MM.1S (cell line): ENCODE data around the gene STX1B.

ENCODE experiments used
- DNase-seq: peaks from one replicate; pipeline ENCODE4 v3.0.0-alpha.2; 2015
- H2AFZ ChIP-seq: fragments of 300-600 bp; sonication (generic); 2 replicates; pipeline ENCODE4 v1.6.0; 2016; ENCODE audit warnings: antibody characterized with exemption, low read length
- H3F3A ChIP-seq: fragments of 300-600 bp; sonication (generic); 2 replicates; pipeline ENCODE4 v1.6.1; 2016; ENCODE audit warnings: mild to moderate bottlenecking, antibody characterized with exemption, low read length, moderate library complexity, mixed read lengths; ENCODE audit not compliant: insufficient read depth
- H3K27ac ChIP-seq: fragments of 300-600 bp; sonication (generic); 2 replicates; pipeline ENCODE4 v1.5.1; 2016; ENCODE audit warnings: mild to moderate bottlenecking, low read length
- H3K27me3 ChIP-seq: fragments of 300-600 bp; sonication (generic); replicated peaks from 2 replicates; pipeline ENCODE4 v1.6.0; 2016; ENCODE audit warnings: low read length; ENCODE audit not compliant: insufficient read depth
- H3K36me3 ChIP-seq: fragments of 300-600 bp; sonication (generic); replicated peaks from 2 replicates; pipeline ENCODE4 v1.6.1; 2016; ENCODE audit warnings: mild to moderate bottlenecking, low read length, mixed read lengths; ENCODE audit not compliant: insufficient read depth
- H3K4me1 ChIP-seq: fragments of 300-600 bp; sonication (generic); 2 replicates; pipeline ENCODE4 v1.6.1; 2016; ENCODE audit warnings: low read length, mixed read lengths
- H3K4me2 ChIP-seq: fragments of 300-600 bp; sonication (generic); 2 replicates; pipeline ENCODE4 v1.6.0; 2016; ENCODE audit warnings: low read depth, low read length
- H3K4me3 ChIP-seq: fragments of 300-600 bp; sonication (generic); 2 replicates; pipeline ENCODE4 v1.5.1; 2016; ENCODE audit warnings: low read length, mixed read lengths
- H3K79me2 ChIP-seq: fragments of 300-600 bp; sonication (generic); 2 replicates; pipeline ENCODE4 v1.6.1; 2016; ENCODE audit warnings: mixed run types, low read length, mixed read lengths
- H3K9ac ChIP-seq: fragments of 300-600 bp; sonication (generic); 2 replicates; pipeline ENCODE4 v1.6.1; 2016; ENCODE audit warnings: low read length, mixed read lengths
- H3K9me2 ChIP-seq: fragments of 300-600 bp; sonication (generic); replicated peaks from 2 replicates; pipeline ENCODE4 v1.6.1; 2016; ENCODE audit warnings: mild to moderate bottlenecking, low read length, mixed read lengths; ENCODE audit not compliant: insufficient read depth
- H3K9me3 ChIP-seq: fragments of 300-600 bp; sonication (generic); replicated peaks from 2 replicates; pipeline ENCODE4 v1.6.1; 2016; ENCODE audit warnings: mild to moderate bottlenecking, low read length, mixed read lengths; ENCODE audit not compliant: insufficient read depth
- H4K20me1 ChIP-seq: fragments of 300-600 bp; sonication (generic); 2 replicates; pipeline ENCODE4 v1.6.1; 2016; ENCODE audit warnings: mild to moderate bottlenecking, low read length, moderate library complexity, mixed read lengths; ENCODE audit not compliant: insufficient read depth
- CTCF ChIP-seq: fragments of 300-600 bp; sonication (generic); IDR thresholded peaks from 2 replicates; pipeline ENCODE4 v1.5.1; 2016; ENCODE audit warnings: antibody characterized with exemption, low read length, mixed read lengths
- EZH2 ChIP-seq: fragments of 300-600 bp; sonication (generic); optimal IDR thresholded peaks from 2 replicates; pipeline ENCODE3; 2017; ENCODE audit warnings: low read depth, mild to moderate bottlenecking, antibody characterized with exemption, low read length, mixed read lengths
- EZH2phosphoT487 ChIP-seq: fragments of 300-600 bp; sonication (generic); IDR thresholded peaks from 2 replicates; pipeline ENCODE4 v1.6.1; 2018; ENCODE audit warnings: antibody characterized with exemption, low read length

The STX1B gene

GRCh38 chr16:30946671-30947540 is 63.5 kb downstream of the STX1B start:
- no peaks in the 10 kb centered on the region for H3K36me3 ChIP-seq
- H2AFZ ChIP-seq, result no peak overlapping the region
- H3K27ac ChIP-seq, result no peak overlapping the region
- no peaks in the 10 kb centered on the region for H3K9me3 ChIP-seq
- no peaks in the 10 kb centered on the region for H4K20me1 ChIP-seq
- TF ChIP-seq CTCF, result no peak
- TF ChIP-seq EZH2phosphoT487, result no peak
- TF ChIP-seq EZH2, result no peak
- no peak overlapping the region for H3K4me3 ChIP-seq
- H3K9ac ChIP-seq, result no peak overlapping the region
- peaks cover 14% of the 10 kb centered on the region for H3K79me2 ChIP-seq
- H3K9me2 ChIP-seq, result no peaks in the 10 kb centered on the region
- no peak for DNase-seq
- H3K27me3 ChIP-seq, result no peaks in the 10 kb centered on the region
- H3K4me2 ChIP-seq, result no peak overlapping the region
- H3F3A ChIP-seq, result peaks cover 18% of the 10 kb centered on the region
- H3K4me1 ChIP-seq, result peaks cover 14% of the 10 kb centered on the region

GRCh38 chr16:30944352-30944751 is 66.1 kb downstream of the STX1B start:
- Histone ChIP-seq H4K20me1 (no peaks in the 10 kb centered on the region), H3K9me2 (no peaks in the 10 kb centered on the region), H3K4me1 (peaks cover 12% of the 10 kb centered on the region), H3K4me2 (no peak overlapping the region), H2AFZ (no peak overlapping the region), H3K79me2 (peaks cover 4% of the 10 kb centered on the region; the same call in 1 of the 2 replicates), H3K9me3 (no peaks in the 10 kb centered on the region), H3K36me3 (no peaks in the 10 kb centered on the region), H3K9ac (no peak overlapping the region), H3K27me3 (no peaks in the 10 kb centered on the region), H3K27ac (no peak overlapping the region), H3F3A (peaks cover 8% of the 10 kb centered on the region; the same call in 1 of the 2 replicates), H3K4me3 (no peak overlapping the region)
- TF ChIP-seq EZH2, result no peak
- TF ChIP-seq EZH2phosphoT487, result no peak
- no peak for TF ChIP-seq CTCF
- no peak for DNase-seq

GRCh38 chr16:30942426-30942806 is 68.0 kb downstream of the STX1B start:
- Histone ChIP-seq H3K9ac (peak overlapping the region; percentile 24; the same call in 1 of the 2 replicates), H3K4me3 (peak overlapping the region; percentile 45)

More at GRCh38 chr16:30942426-30942806, 68.0 kb downstream of the STX1B start:
- H3K4me1 ChIP-seq, result peaks cover 12% of the 10 kb centered on the region
- H3K36me3 ChIP-seq, result no peaks in the 10 kb centered on the region
- DNase-seq, result no peak
- no peaks in the 10 kb centered on the region for H3K79me2 ChIP-seq
- TF ChIP-seq EZH2 (no peak), CTCF (no peak), EZH2phosphoT487 (no peak)
- no peaks in the 10 kb centered on the region for H3K9me2 ChIP-seq
- no peaks in the 10 kb centered on the region for H3K27me3 ChIP-seq
- peaks cover 8% of the 10 kb centered on the region; the same call in 1 of the 2 replicates for H3F3A ChIP-seq
- H3K9me3 ChIP-seq, result no peaks in the 10 kb centered on the region
- no peak overlapping the region for H3K27ac ChIP-seq
- H4K20me1 ChIP-seq, result no peaks in the 10 kb centered on the region
- peak overlapping the region; percentile 79; the same call in 1 of the 2 replicates for H3K4me2 ChIP-seq
- peak overlapping the region; percentile 72 for H2AFZ ChIP-seq
